K562 (cell line): Measurements from ENCODE around the gene ZDHHC14.

Source experiments
- EGR1 ChIP-seq: fragments of 450-650 bp; conservative IDR thresholded peaks from 2 replicates; pipeline ENCODE4 v1.6.1; 2017; ENCODE audit warnings: mild to moderate bottlenecking
- FOXJ3 ChIP-seq: sonication (generic); formaldehyde crosslinking; IDR thresholded peaks from 2 replicates; pipeline ENCODE4 v1.4.0; 2020; ENCODE audit warnings: mild to moderate bottlenecking, missing genetic modification reagents
- POLR2A ChIP-seq: fragments of 450-650 bp; conservative IDR thresholded peaks from 2 replicates; pipeline ENCODE4 v1.6.1; 2016
- TF ChIP-seq, protein P1 (sequence below), 2 experiments: fragments of 450-650 bp; formaldehyde crosslinking in 1 of 2; IDR thresholded peaks; 2 replicates each; pipeline versions ENCODE4 v1.4.0 to v1.6.1; 2014 to 2020; ENCODE audit warnings: mild to moderate bottlenecking in 2 of 2, borderline replicate concordance in 1 of 2, low read depth in 1 of 2
- TF ChIP-seq, protein P2 (sequence below): fragments of 450-650 bp; formaldehyde crosslinking; IDR thresholded peaks from 2 replicates; pipeline ENCODE4 v1.4.0; 2020; ENCODE audit warnings: mild to moderate bottlenecking, moderate library complexity
- TF ChIP-seq, protein P3 (sequence below): fragments of 250-450 bp; sonication (Bioruptor Pico); IDR thresholded peaks from 2 replicates; pipeline ENCODE4 v1.5.1; 2021; ENCODE audit warnings: mild to moderate bottlenecking
- TF ChIP-seq, protein P4 (sequence below), 3 experiments: IDR thresholded peaks in 2 of 3; conservative IDR thresholded peaks in 1 of 3; 2 replicates each; pipeline ENCODE4 v1.5.1; 2011 to 2012; ENCODE audit warnings: low read length in 3 of 3, mild to moderate bottlenecking in 3 of 3, control low read depth in 2 of 3, improper control_type of control experiment in 1 of 3, inconsistent platforms in 1 of 3, low read depth in 1 of 3, mixed read lengths in 1 of 3, moderate library complexity in 1 of 3; ENCODE audit not compliant: insufficient read depth in 2 of 3

DNA sequence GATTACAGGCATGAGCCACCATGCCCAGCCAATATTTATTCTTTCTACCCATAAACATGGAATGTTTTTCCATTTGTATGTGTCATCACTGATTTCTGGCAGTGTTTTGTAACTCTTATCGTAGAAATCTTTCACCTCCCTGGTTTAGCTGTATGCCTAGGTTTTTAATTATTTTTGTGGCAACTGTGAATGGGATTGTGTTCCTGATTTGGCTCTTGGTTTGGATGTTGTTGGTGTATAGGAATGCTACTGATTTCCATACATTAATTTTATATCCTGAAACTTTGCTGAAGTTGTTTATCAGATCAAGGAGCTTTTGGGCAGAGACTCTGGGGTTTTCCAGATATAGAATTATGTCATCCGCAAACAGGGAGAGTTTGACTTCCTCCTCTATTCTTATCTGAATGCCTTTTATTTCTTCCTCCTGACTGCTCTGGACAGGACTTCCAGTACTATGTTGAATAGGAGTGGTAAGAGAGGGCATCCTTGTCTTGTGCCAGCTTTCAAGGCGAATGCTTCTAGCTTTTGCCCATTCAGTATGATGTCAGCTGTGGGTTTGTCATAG lies 198.6 kb downstream of the ZDHHC14 start:
- TF ChIP-seq EGR1 (no peak), POLR2A (no peak), FOXJ3 (no peak)
- TF ChIP-seq, protein P1, sequence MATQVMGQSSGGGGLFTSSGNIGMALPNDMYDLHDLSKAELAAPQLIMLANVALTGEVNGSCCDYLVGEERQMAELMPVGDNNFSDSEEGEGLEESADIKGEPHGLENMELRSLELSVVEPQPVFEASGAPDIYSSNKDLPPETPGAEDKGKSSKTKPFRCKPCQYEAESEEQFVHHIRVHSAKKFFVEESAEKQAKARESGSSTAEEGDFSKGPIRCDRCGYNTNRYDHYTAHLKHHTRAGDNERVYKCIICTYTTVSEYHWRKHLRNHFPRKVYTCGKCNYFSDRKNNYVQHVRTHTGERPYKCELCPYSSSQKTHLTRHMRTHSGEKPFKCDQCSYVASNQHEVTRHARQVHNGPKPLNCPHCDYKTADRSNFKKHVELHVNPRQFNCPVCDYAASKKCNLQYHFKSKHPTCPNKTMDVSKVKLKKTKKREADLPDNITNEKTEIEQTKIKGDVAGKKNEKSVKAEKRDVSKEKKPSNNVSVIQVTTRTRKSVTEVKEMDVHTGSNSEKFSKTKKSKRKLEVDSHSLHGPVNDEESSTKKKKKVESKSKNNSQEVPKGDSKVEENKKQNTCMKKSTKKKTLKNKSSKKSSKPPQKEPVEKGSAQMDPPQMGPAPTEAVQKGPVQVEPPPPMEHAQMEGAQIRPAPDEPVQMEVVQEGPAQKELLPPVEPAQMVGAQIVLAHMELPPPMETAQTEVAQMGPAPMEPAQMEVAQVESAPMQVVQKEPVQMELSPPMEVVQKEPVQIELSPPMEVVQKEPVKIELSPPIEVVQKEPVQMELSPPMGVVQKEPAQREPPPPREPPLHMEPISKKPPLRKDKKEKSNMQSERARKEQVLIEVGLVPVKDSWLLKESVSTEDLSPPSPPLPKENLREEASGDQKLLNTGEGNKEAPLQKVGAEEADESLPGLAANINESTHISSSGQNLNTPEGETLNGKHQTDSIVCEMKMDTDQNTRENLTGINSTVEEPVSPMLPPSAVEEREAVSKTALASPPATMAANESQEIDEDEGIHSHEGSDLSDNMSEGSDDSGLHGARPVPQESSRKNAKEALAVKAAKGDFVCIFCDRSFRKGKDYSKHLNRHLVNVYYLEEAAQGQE (IDR thresholded peaks at IDR 0.05; ENCODE audit: borderline replicate concordance): no peak
- TF ChIP-seq, protein P1 (CRISPR knock-in tag; IDR thresholded peaks at IDR 0.05; ENCODE audit: low read depth): no peak
- TF ChIP-seq, protein P2, sequence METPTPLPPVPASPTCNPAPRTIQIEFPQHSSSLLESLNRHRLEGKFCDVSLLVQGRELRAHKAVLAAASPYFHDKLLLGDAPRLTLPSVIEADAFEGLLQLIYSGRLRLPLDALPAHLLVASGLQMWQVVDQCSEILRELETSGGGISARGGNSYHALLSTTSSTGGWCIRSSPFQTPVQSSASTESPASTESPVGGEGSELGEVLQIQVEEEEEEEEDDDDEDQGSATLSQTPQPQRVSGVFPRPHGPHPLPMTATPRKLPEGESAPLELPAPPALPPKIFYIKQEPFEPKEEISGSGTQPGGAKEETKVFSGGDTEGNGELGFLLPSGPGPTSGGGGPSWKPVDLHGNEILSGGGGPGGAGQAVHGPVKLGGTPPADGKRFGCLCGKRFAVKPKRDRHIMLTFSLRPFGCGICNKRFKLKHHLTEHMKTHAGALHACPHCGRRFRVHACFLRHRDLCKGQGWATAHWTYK (CRISPR knock-in tag): no peak
- TF ChIP-seq, protein P3, sequence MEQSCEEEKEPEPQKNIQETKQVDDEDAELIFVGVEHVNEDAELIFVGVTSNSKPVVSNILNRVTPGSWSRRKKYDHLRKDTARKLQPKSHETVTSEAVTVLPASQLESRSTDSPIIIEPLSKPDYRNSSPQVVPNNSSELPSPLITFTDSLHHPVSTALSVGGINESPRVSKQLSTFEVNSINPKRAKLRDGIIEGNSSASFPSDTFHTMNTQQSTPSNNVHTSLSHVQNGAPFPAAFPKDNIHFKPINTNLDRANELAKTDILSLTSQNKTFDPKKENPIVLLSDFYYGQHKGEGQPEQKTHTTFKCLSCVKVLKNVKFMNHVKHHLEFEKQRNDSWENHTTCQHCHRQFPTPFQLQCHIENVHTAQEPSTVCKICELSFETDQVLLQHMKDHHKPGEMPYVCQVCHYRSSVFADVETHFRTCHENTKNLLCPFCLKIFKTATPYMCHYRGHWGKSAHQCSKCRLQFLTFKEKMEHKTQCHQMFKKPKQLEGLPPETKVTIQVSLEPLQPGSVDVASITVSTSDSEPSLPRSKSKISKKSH: no peak
- TF ChIP-seq, protein P4, sequence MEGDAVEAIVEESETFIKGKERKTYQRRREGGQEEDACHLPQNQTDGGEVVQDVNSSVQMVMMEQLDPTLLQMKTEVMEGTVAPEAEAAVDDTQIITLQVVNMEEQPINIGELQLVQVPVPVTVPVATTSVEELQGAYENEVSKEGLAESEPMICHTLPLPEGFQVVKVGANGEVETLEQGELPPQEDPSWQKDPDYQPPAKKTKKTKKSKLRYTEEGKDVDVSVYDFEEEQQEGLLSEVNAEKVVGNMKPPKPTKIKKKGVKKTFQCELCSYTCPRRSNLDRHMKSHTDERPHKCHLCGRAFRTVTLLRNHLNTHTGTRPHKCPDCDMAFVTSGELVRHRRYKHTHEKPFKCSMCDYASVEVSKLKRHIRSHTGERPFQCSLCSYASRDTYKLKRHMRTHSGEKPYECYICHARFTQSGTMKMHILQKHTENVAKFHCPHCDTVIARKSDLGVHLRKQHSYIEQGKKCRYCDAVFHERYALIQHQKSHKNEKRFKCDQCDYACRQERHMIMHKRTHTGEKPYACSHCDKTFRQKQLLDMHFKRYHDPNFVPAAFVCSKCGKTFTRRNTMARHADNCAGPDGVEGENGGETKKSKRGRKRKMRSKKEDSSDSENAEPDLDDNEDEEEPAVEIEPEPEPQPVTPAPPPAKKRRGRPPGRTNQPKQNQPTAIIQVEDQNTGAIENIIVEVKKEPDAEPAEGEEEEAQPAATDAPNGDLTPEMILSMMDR (IDR thresholded peaks at IDR 0.05 in 2 of 3, conservative IDR thresholded peaks at IDR 0.05 in 1 of 3; ENCODE audit: insufficient read depth in 2 of 3, low read depth in 1 of 3, low read length in 3 of 3): no peak
